Stimulated activated CD4-positive, alpha-beta T cell treated with anti-CD3 and anti-CD28 coated beads, Interleukin-12 subunit alpha, Interleukin-12 subunit beta, amount 100 ng/mL, for 48 hours (primary cell): Measurements from ENCODE around the gene ZNF446.

Experiments
- DNase-seq, 3 donors: peaks; one replicate each; pipeline ENCODE4 v3.0.0-alpha.2; 2020; ENCODE audit warnings: low read depth in 2 of 3, low spot score in 1 of 3

Gene ZNF446

GRCh38 chr19:58522709-58523108 is 46.6 kb downstream of the ZNF446 start:
- no peak for DNase-seq

GRCh38 chr19:58529405-58529804 is 53.3 kb downstream of the ZNF446 start:
- no peak for DNase-seq
